Measurements from ENCODE around the gene TAAR6.
"Not testable (repeated sequence)": the region's sequence is repeated elsewhere in the genome, so short reads cannot be mapped to it uniquely, and the experiment has no call there.

Gene TAAR6

DNA sequence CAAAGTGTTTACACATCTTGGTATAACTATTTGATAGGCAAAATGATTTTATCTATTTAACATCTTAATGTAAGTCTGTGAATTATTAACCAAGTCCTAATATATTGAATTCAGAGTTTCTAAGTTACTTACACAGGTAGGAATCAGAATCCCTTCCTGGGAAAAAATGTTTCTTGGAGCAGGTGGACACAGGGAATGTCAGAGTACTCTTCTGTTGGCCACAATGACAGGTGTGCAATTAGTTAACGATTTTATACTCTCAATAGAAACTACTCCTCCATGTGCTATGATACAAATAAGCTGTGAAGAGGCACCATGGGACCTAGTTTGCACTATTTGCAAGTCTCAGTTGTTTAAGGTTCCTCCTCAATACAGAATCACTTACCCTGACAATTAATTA, 20.2 kb downstream of the TAAR6 start:
- DNase-seq = no peak

DNA sequence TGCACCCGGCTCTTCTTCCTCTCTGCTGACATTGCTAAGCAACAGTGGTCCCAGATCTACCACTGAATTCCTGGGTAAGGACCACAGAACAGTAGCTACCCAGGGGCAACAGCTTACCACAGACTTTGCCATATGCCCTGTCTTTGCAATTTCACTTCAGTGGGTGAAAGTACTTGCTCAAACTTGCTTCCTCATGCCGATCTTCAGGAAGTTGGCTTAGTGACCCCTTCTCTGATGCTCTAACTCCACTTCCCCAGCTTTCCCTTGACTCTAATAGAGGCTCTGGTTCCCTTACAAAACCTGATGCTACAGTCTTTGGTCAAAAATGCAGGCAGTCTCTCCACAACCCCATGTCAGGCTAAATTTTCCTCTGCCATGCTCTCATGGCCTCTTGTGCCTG, 22.7 kb downstream of the TAAR6 start:
- no peak for DNase-seq

DNA sequence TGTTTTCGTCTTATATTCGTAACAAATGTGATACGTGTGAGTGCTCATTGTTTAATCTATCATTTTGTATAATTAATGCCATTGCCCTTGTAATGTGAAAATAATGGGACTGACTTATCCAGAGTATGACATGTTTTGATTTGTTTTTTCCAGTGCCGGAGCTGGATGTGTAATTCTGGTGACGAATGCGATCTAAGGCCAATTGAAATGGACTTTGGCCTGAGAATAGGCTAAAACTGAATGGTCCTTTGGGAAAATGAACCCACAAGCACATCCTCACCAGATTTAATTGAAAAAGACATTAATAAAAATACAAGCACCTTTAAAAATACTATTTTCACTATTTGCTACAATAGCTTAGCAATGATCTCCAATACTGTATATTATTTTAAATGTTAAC, 26.1 kb downstream of the TAAR6 start:
- no peak for DNase-seq

DNA sequence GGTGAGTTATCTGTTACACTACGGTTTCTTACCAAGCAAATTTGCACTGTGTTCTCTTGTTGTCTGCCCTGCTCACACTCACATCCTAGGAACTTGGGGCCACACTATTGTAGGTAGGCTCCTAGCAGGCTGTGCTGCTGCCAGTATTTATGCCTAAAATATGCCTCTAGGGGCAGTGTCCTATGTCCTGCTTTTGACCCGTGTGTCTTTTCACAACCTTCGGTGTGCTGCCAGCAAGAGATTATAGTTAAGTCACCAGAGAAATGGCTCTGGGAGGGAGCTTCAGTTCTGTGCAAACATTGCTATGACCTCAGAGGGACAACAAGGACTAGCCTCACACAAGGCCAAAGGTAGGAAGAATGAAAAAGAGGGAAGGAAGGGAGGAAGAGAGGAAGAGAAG, 28.4 kb downstream of the TAAR6 start:
- DNase-seq = no peak

DNA sequence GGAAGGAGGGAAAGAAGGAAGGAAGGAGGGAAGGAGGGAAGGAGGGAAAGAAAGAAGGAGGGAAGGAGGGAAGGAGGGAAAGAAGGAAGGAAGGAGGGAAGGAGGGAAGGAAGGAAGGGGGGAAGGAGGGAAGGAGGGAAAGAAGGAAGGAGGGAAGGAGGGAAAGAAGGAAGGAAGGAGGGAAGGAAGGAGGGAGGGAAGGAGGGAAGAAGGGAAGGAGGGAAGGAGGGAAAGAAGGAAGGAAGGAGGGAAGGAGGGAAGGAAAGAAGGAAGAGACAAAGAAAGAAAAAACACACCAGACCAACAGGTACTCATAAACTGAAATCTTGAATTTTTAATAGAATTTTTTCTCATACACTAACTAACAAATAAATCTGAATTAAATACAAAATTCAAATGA, 30.8 kb downstream of the TAAR6 start:
- DNase-seq = not testable (repeated sequence)

DNA sequence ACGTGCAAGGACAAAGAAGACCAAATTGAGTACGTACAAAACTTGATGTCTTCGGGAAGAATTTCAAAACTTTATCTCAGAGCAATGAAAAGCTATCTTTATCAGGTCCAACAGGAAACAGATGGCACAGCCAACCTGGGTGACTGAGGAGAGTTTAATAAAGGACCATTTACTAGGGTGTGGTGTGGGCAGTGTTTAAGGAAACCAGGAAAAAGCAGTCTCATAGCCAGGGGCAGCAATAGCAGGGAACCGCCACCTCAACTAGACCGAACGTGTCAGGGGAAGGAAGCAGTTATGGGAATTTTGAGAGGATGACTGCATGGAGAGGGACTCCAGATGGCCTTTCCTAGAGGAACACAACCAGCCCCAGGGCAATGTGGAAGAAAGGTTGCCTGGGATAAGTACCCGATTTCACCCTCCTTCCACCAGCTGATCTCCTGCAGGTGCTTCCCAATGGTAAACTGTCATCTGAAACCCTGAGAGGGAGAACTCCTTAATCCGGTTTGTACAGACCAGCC, 34.6 kb downstream of the TAAR6 start:
- DNase-seq = no peak

DNA sequence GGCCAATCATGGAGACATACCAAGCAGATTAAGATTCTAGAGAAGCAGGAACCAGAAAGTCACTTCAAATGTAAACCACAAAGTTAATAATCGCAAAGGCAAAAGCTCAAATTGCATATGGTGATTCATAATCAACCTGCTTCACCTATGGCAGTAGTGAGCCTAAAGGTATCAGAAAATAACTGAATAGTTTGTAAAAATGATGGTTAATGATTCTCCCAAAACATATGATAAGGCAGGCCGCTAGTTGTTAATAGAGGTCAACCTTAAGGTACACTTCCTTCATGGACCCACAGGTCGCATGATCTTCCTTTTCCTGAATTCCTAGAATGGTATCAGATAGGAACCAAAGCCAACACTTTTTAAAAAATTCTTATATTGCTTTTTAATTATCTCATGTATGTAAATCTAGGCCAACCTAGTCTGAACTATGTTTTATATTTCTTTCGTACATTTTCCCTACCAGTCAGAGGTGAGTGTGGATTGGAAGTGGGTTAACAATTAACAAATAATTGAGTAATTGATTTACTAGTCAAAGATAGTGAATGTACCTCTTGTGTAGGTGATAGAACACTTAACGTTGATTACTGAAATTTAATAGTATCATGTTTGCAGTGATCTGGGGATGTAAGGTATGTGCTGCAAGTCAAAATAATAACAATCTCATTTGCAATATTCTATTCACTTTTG, 37.6 kb downstream of the TAAR6 start:
- DNase-seq = no peak

DNA sequence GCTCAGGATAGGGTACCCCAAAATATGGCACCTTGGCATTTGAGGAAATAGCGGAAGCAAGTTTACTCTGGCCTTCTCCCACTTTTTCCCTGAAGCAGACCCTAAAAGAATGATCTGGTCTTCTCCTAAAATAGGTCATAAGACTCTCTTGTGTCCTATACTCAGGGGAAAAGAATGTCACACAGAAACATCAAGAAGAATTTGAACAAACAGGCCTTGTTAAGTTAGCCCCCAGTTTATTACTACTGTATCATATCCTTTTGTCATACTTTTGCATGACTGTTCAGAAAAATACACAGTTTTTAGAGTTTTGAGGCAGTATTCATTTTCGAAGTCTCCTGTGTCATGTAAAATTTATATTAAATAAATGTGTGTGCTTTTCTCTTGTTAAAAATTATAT, 41.5 kb downstream of the TAAR6 start:
- DNase-seq = no peak

DNA sequence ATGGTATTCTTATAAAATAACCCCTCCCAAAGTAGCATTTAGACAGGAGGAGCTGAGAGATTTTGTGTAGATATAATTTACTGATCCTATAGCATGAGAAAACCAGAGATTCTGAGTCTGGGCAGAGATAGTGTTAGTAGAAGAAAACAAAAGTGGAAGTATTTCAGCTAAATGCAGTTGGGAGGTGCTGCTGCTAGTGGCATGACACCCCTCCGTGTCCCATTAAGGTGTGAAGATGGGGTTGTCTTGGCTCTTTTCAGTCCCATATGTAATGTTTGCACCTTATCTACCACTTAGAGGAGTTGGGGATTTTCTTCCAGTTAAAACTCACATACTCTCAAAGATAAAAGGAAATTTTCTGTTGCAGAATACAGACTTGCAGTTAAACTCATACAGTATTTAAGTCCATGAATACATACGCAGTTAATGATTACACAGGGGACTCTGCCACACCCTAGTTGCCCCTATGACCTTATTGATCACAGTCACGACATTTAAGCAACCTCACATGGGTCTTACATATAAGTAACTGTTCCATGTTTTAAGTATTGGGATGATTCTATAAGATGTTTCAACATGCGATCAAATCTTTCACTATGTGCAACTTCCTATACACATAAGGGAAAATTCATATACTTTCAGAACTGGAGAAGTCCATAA, 42.5 kb downstream of the TAAR6 start:
- DNase-seq = no peak

DNA sequence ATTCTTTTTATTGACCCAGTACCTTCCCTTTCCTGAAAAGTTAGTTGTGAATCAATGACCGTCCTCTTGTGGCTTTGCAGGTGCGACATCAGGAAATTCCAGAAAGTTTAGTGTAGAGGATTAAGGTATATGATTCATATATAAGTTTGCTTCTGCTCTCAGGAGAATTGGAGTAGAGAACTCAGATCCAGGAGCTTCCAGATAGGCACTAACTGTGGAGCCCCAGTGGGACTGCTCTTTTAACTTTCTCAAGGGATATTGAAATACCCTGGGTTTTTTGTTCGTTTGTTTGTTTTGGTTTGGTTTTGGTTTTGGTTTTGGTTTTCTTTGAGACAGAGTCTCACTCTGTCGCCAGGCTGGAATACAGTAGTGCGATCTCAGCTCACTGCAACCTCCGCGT, 44.4 kb downstream of the TAAR6 start:
- no peak for DNase-seq

DNA sequence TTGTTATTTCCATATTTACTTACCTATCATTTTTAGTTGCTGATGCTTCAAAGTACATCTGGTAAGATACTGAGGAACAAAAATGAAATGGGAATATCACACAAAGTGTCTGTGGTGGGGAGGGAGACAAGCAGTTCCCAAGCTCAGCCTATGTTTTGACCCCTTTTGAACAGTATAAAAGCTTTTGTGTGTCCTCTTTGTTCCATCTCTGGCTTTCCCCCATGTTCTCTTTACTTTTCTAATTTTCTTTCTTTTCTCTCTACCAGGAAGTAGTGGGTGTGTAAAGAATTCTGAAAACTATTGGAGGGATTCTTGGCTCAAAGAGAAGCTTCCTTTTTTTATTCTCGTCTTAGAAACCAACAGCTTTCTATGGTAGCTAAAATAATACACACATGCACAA, 46.6 kb downstream of the TAAR6 start:
- no peak for DNase-seq

Data from stimulated activated CD4-positive, alpha-beta T cell treated with anti-CD3 and anti-CD28 coated beads, Interleukin-4, amount 100 ng/mL, for 24 hours (primary cell).